ENCODE measurements around the gene POLDIP2. TPM values are rescaled to one million over a fixed set of nuclear protein-coding genes. Genes with fewer than 3 reads are reported as not detected.

POLDIP2 gene
- total and polyA plus RNA-seq, 2 of the 13 experiments (the other 11 are each of a cell fraction or from before 2014, with no cell fraction given): 85.9 to 114 TPM

DNA sequence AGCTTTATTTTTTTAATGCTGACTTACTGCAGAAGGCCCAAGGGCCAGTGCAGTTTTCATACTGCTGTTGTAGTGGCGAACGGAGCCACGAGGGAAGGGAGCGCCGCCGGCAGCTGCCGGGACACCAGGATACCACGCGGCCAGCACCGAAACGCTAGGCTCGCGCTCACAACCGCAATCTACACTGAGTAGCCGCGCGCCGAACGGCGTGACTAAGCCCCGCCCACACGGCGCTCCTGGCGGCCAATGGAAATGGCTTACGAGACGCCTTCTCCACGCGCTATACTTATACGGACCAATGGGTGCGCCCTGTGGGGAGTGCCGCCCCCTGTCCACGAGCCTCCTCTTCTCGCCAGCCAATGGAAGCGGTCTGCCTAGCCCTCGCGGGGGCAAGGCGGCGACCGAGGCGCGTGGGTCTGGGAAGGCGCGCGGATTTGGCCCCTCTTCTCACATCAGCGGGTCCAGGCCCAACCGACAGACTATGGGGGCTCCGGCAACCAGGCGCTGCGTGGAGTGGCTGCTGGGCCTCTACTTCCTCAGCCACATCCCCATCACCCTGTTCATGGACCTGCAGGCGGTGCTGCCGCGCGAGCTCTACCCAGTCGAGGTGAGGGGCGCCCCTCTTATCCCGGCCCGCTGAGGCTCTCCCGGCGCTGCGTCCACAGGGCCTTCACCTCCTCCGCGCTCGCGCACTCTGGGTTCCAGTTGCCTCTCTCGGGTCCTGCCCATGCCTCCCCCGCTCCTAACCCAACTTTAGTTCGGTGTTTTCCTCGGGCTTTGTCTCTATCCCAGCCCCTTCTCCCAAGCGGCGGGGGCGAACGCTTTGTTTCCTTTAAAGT lies 38.3 kb downstream of the POLDIP2 start, which contains the start of gene TMEM97 (continued):
- TF ChIP-seq, protein P1, sequence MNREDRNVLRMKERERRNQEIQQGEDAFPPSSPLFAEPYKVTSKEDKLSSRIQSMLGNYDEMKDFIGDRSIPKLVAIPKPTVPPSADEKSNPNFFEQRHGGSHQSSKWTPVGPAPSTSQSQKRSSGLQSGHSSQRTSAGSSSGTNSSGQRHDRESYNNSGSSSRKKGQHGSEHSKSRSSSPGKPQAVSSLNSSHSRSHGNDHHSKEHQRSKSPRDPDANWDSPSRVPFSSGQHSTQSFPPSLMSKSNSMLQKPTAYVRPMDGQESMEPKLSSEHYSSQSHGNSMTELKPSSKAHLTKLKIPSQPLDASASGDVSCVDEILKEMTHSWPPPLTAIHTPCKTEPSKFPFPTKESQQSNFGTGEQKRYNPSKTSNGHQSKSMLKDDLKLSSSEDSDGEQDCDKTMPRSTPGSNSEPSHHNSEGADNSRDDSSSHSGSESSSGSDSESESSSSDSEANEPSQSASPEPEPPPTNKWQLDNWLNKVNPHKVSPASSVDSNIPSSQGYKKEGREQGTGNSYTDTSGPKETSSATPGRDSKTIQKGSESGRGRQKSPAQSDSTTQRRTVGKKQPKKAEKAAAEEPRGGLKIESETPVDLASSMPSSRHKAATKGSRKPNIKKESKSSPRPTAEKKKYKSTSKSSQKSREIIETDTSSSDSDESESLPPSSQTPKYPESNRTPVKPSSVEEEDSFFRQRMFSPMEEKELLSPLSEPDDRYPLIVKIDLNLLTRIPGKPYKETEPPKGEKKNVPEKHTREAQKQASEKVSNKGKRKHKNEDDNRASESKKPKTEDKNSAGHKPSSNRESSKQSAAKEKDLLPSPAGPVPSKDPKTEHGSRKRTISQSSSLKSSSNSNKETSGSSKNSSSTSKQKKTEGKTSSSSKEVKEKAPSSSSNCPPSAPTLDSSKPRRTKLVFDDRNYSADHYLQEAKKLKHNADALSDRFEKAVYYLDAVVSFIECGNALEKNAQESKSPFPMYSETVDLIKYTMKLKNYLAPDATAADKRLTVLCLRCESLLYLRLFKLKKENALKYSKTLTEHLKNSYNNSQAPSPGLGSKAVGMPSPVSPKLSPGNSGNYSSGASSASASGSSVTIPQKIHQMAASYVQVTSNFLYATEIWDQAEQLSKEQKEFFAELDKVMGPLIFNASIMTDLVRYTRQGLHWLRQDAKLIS (CRISPR knock-in tag; IDR thresholded peaks at IDR 0.05): no peak
- TF ChIP-seq ZNF431 (CRISPR knock-in tag; IDR thresholded peaks at IDR 0.05; ENCODE audit: borderline replicate concordance, low read depth) (no peak), ZNF430 (CRISPR knock-in tag; IDR thresholded peaks at IDR 0.05) (no peak), SRSF1 (optimal IDR thresholded peaks at IDR 0.05; ENCODE audit: low read depth, low read length) (peak; percentile 57), MTF2 (CRISPR knock-in tag; IDR thresholded peaks at IDR 0.05; ENCODE audit: borderline replicate concordance) (no peak; the same call in 1 of the 2 replicates), ZFP62 (CRISPR knock-in tag; IDR thresholded peaks at IDR 0.05) (no peak), ZNF234 (CRISPR knock-in tag; conservative IDR thresholded peaks at IDR 0.05) (0 out of 2 replicates have a peak, but pooled peaks have one; percentile 11), IKZF1 (IDR thresholded peaks at IDR 0.05) (no peak), KDM3A (CRISPR knock-in tag; IDR thresholded peaks at IDR 0.05; ENCODE audit: low read depth) (no peak), ZNF530 (CRISPR knock-in tag; IDR thresholded peaks at IDR 0.05; ENCODE audit: low read depth) (no peak), IRF2 (CRISPR knock-in tag; IDR thresholded peaks at IDR 0.05) (peak; percentile 18; the same call in 1 of the 2 replicates), FOXJ3 (CRISPR knock-in tag; IDR thresholded peaks at IDR 0.05; ENCODE audit: borderline replicate concordance) (no peak), HNF4A (CRISPR knock-in tag; IDR thresholded peaks at IDR 0.05) (no peak; the same call in 1 of the 2 replicates), ZNF138 (CRISPR knock-in tag; IDR thresholded peaks at IDR 0.05; ENCODE audit: low read depth) (0 out of 2 replicates have a peak, but pooled peaks have one; percentile 53), SUZ12 (IDR thresholded peaks at IDR 0.05; ENCODE audit: low read depth, low read length) (no peak), POGZ (CRISPR knock-in tag; IDR thresholded peaks at IDR 0.05) (no peak)
- TF ChIP-seq, protein P2, sequence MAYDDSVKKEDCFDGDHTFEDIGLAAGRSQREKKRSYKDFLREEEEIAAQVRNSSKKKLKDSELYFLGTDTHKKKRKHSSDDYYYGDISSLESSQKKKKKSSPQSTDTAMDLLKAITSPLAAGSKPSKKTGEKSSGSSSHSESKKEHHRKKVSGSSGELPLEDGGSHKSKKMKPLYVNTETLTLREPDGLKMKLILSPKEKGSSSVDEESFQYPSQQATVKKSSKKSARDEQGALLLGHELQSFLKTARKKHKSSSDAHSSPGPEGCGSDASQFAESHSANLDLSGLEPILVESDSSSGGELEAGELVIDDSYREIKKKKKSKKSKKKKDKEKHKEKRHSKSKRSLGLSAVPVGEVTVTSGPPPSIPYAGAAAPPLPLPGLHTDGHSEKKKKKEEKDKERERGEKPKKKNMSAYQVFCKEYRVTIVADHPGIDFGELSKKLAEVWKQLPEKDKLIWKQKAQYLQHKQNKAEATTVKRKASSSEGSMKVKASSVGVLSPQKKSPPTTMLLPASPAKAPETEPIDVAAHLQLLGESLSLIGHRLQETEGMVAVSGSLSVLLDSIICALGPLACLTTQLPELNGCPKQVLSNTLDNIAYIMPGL (CRISPR knock-in tag; IDR thresholded peaks at IDR 0.05; ENCODE audit: borderline replicate concordance in 1 of 2, low read depth in 1 of 2): peak in 1 of 2 experiments; percentile 73; a peak in 1 of 4 replicates
- TF ChIP-seq, protein P3, sequence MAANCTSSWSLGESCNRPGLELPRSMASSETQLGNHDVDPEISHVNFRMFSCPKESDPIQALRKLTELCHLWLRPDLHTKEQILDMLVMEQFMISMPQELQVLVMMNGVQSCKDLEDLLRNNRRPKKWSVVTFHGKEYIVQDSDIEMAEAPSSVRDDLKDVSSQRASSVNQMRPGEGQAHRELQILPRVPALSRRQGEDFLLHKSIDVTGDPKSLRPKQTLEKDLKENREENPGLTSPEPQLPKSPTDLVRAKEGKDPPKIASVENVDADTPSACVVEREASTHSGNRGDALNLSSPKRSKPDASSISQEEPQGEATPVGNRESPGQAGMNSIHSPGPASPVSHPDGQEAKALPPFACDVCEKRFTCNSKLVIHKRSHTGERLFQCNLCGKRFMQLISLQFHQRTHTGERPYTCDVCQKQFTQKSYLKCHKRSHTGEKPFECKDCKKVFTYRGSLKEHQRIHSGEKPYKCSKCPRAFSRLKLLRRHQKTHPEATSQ (CRISPR knock-in tag; IDR thresholded peaks at IDR 0.05; ENCODE audit: borderline replicate concordance): peak; percentile 63; the same call in 1 of the 2 replicates
- TF ChIP-seq, protein P4, sequence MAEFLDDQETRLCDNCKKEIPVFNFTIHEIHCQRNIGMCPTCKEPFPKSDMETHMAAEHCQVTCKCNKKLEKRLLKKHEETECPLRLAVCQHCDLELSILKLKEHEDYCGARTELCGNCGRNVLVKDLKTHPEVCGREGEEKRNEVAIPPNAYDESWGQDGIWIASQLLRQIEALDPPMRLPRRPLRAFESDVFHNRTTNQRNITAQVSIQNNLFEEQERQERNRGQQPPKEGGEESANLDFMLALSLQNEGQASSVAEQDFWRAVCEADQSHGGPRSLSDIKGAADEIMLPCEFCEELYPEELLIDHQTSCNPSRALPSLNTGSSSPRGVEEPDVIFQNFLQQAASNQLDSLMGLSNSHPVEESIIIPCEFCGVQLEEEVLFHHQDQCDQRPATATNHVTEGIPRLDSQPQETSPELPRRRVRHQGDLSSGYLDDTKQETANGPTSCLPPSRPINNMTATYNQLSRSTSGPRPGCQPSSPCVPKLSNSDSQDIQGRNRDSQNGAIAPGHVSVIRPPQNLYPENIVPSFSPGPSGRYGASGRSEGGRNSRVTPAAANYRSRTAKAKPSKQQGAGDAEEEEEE (CRISPR knock-in tag; IDR thresholded peaks at IDR 0.05; ENCODE audit: borderline replicate concordance): no peak
